HepG2 (cell line): ENCODE data around the gene IFT43. TPM values are rescaled to one million over a fixed set of nuclear protein-coding genes. Genes with fewer than 3 reads are reported as not detected.

ENCODE experiments used
- ATAC-seq: fragments of 200-7000 bp; cut with Tn5 transposase; 3 replicates; pipeline ENCODE4 v1.9.1; 2020; ENCODE audit warnings: mild to moderate bottlenecking, moderate library complexity
- BruUV-seq: library from RNA; stranded (reverse); fragments of 400-500 nt; replicated peaks from 2 replicates; lab custom pipeline; 2021; lab: Mats Ljungman, UMichigan
- CTCF ChIA-PET: fragments of 300-600 bp; formaldehyde crosslinking; extraction: SDS; loops from one replicate; lab custom pipeline; 2021; ENCODE audit warnings: low total read pairs, inconsistent platforms, low intra/inter-chr PET ratio; lab: Yijun Ruan, JAX
- POLR2A ChIA-PET: fragments of 350-600 bp; sonication (Branson Sonifier 250); formaldehyde crosslinking; loops from one replicate; lab custom pipeline; 2020; ENCODE audit warnings: antibody characterized with exemption, inconsistent platforms; lab: Yijun Ruan, JAX
- DNase-seq: peaks from one replicate; pipeline ENCODE4 v3.0.0-alpha.2; 2015; ENCODE audit warnings: low spot score
- FAIRE-seq: peaks from 3 replicates; lab custom pipeline; 2011; peaks lifted over from hg19 to GRCh38; lab: Jason Lieb, UNC
- H2AFZ ChIP-seq: one replicate; pipeline ENCODE4 v1.6.1; 2011; ENCODE audit warnings: low read length, inconsistent platforms
- H3K27ac ChIP-seq: fragments of 300-600 bp; 3 replicates; pipeline ENCODE4 v1.8.0; 2011; ENCODE audit warnings: mixed run types, mild to moderate bottlenecking, mixed read lengths, low read length, inconsistent platforms; ENCODE audit not compliant: insufficient read depth; ENCODE audit errors: extremely low read length
- H3K27me3 ChIP-seq, 2 experiments: fragments of 200-600 bp in 1 of 2; 2 replicates in 1 of 2; 3 replicates in 1 of 2; pipeline versions ENCODE4 v1.6.0 to v1.8.0; 2011; ENCODE audit warnings: low read length in 2 of 2, mild to moderate bottlenecking in 2 of 2, moderate library complexity in 2 of 2, inconsistent platforms in 1 of 2; ENCODE audit not compliant: insufficient read depth in 2 of 2, control insufficient read depth in 1 of 2
- H3K36me3 ChIP-seq, 2 experiments: fragments of 200-600 bp in 1 of 2; replicated peaks in 1 of 2; 2 replicates in 1 of 2; 3 replicates in 1 of 2; pipeline versions ENCODE4 v1.5.1 to v1.8.0; 2011; ENCODE audit warnings: low read length in 2 of 2, inconsistent platforms in 1 of 2; ENCODE audit not compliant: insufficient read depth in 2 of 2, control insufficient read depth in 1 of 2
- H3K4me1 ChIP-seq: 2 replicates; pipeline ENCODE4 v1.5.1; 2012; ENCODE audit warnings: low read length, inconsistent platforms; ENCODE audit not compliant: insufficient read depth
- H3K4me2 ChIP-seq: 2 replicates; pipeline ENCODE4 v1.6.0; 2011; ENCODE audit warnings: low read depth, low read length, inconsistent platforms
- H3K4me3 ChIP-seq, 3 experiments: fragments of 200-600 bp in 1 of 3; sonication (generic), shearing (Covaris generic) in 1 of 3; replicated peaks in 1 of 3; 2 replicates each; pipeline ENCODE4 v1.5.1; 2011 to 2016; ENCODE audit warnings: low read length in 3 of 3, inconsistent platforms in 2 of 3, low read depth in 2 of 3, mild to moderate bottlenecking in 2 of 3, control low read depth in 1 of 3, mixed read lengths in 1 of 3; ENCODE audit not compliant: insufficient read depth in 1 of 3
- H3K79me2 ChIP-seq: one replicate; pipeline ENCODE4 v1.6.1; 2011; ENCODE audit warnings: low read length, inconsistent platforms; ENCODE audit not compliant: insufficient read depth
- H3K9ac ChIP-seq: 2 replicates; pipeline ENCODE4 v1.6.0; 2011; ENCODE audit warnings: mild to moderate bottlenecking, low read depth, low read length, inconsistent platforms; ENCODE audit not compliant: insufficient read depth
- H3K9me3 ChIP-seq: 2 replicates; pipeline ENCODE4 v1.5.1; 2012; ENCODE audit warnings: mild to moderate bottlenecking, low read length
- H4K20me1 ChIP-seq: 2 replicates; pipeline ENCODE4 v1.6.0; 2011; ENCODE audit warnings: inconsistent platforms, mild to moderate bottlenecking, low read length, moderate library complexity; ENCODE audit not compliant: insufficient read depth
- ATF7-NPFF ChIP-seq: sonication (generic); formaldehyde crosslinking; IDR thresholded peaks from 2 replicates; pipeline ENCODE4 v1.8.1; 2023; ENCODE audit warnings: mild to moderate bottlenecking, low read depth, missing genetic modification reagents, moderate library complexity
- ATRX ChIP-seq: sonication (generic); formaldehyde crosslinking; IDR thresholded peaks from 2 replicates; pipeline ENCODE4 v1.4.0; 2020; ENCODE audit warnings: missing genetic modification reagents, borderline replicate concordance
- CSRNP1 ChIP-seq: sonication (generic); formaldehyde crosslinking; IDR thresholded peaks from 2 replicates; pipeline ENCODE4 v1.8.1; 2023; ENCODE audit warnings: mild to moderate bottlenecking, missing genetic modification reagents
- DZIP1 ChIP-seq: sonication (generic); formaldehyde crosslinking; IDR thresholded peaks from 2 replicates; pipeline ENCODE4 v1.5.0; 2020; ENCODE audit warnings: mild to moderate bottlenecking, missing genetic modification reagents
- GTF2F1 ChIP-seq: fragments of 150-350 bp; IDR thresholded peaks from 2 replicates; pipeline ENCODE4 v1.6.1; 2014; ENCODE audit warnings: low read length
- HMG20B ChIP-seq: conservative IDR thresholded peaks from 2 replicates; pipeline ENCODE4 v1.6.1; 2016; ENCODE audit warnings: missing genetic modification reagents, missing compliant biosample characterization
- NR1H2 ChIP-seq: sonication (generic); formaldehyde crosslinking; IDR thresholded peaks from 2 replicates; pipeline ENCODE4 v1.8.1; 2022; ENCODE audit warnings: low read depth, missing genetic modification reagents, borderline replicate concordance
- PBX3 ChIP-seq: sonication (generic); formaldehyde crosslinking; IDR thresholded peaks from 2 replicates; pipeline ENCODE4 v1.8.1; 2023; ENCODE audit warnings: missing genetic modification reagents, inconsistent platforms, borderline replicate concordance
- PHF21A ChIP-seq: sonication (generic); formaldehyde crosslinking; IDR thresholded peaks from 2 replicates; pipeline ENCODE4 v1.5.0; 2020; ENCODE audit warnings: mild to moderate bottlenecking, missing genetic modification reagents
- RFX5 ChIP-seq: IDR thresholded peaks from 2 replicates; pipeline ENCODE4 v1.6.1; 2011; ENCODE audit warnings: low read depth, low read length, improper control_type of control experiment
- SMAD9 ChIP-seq: sonication (generic); formaldehyde crosslinking; IDR thresholded peaks from 2 replicates; pipeline ENCODE4 v1.5.1; 2020; ENCODE audit warnings: mild to moderate bottlenecking, missing genetic modification reagents
- ZBTB33 ChIP-seq: sonication (generic); formaldehyde crosslinking; IDR thresholded peaks from 2 replicates; pipeline ENCODE4 v1.4.0; 2020; ENCODE audit warnings: missing genetic modification reagents
- ZBTB42 ChIP-seq: sonication (generic); formaldehyde crosslinking; IDR thresholded peaks from 2 replicates; pipeline ENCODE4 v1.5.0; 2020; ENCODE audit warnings: mild to moderate bottlenecking, missing genetic modification reagents
- ZNF724P ChIP-seq: sonication (generic); formaldehyde crosslinking; IDR thresholded peaks from 2 replicates; pipeline ENCODE4 v1.8.0; 2022; ENCODE audit warnings: missing genetic modification reagents, borderline replicate concordance
- ZNF891 ChIP-seq: sonication (generic); formaldehyde crosslinking; IDR thresholded peaks from 2 replicates; pipeline ENCODE4 v1.5.0; 2020; ENCODE audit warnings: mild to moderate bottlenecking, missing genetic modification reagents
- WGBS: methylation state at CpG from one replicate; pipeline ENCODE4 v1.1.6; 2017; ENCODE audit warnings: low lambda C conversion rate; 5-methylcytosine and 5-hydroxymethylcytosine counted together
- in situ Hi-C: cut with HindIII; loops from 2 replicates; pipeline ENCODE4 v1.10.0; 2017; ENCODE audit warnings: low pct_unique_long_range_greater_than_20kb; ENCODE audit not compliant: extremely low pct_ligation_motif_present
- intact Hi-C: fragments of 100-400 bp; cut with micrococcal nuclease; formaldehyde crosslinking; loops from one replicate; pipeline ENCODE4 v1.10.0; 2022; ENCODE audit not compliant: unreplicated experiment
- polyA plus RNA-seq, 8 experiments: library from polyadenylated mRNA; depleted of rRNA in 3 of 8; stranded (reverse) in 7 of 8; unstranded in 1 of 8; fragments of >200 nt; fragmentation: Illumina TruSeq in 4 of 8; extraction: Trizol in 4 of 8; gene quantifications; 2 replicates each; pipeline versions ENCODE4 v1.2.1 to v1.2.3, GENCODE V29; 2011 to 2016; ENCODE audit warnings: low read depth in 4 of 8, missing spikeins in 1 of 8, mixed read lengths in 1 of 8; ENCODE audit not compliant: insufficient read depth in 1 of 8
- total RNA-seq, 5 experiments: library from RNA; depleted of rRNA; stranded (reverse); fragments of >200 nt; fragmentation: Illumina TruSeq; extraction: Trizol; gene quantifications; 2 replicates each; pipeline ENCODE4 v1.2.3, GENCODE V29; 2016; ENCODE audit warnings: low read depth in 1 of 5

Gene IFT43
- total and polyA plus RNA-seq, 2 of the 13 experiments (the other 11 are each of a cell fraction or from before 2014, with no cell fraction given): 0.15 to 0.55 TPM

GRCh38 chr14:76093077-76093476, 107.5 kb downstream of the IFT43 start (continued):
- TF ChIP-seq DZIP1 (CRISPR knock-in tag) (no peak), PHF21A (CRISPR knock-in tag) (no peak), PBX3 (no peak), RFX5 (no peak), ATF7-NPFF (no peak), NR1H2 (CRISPR knock-in tag) (no peak), GTF2F1 (no peak)

- no peak overlapping the region for H3K4me2 ChIP-seq
- H3K79me2 ChIP-seq: no peaks in the 10 kb centered on the region
- H3K4me3 ChIP-seq: no peak overlapping the region
- intact Hi-C loops (no loop called here), in situ Hi-C loops (no loop called here)
- no peak overlapping the region for H3K27ac ChIP-seq
- H4K20me1 ChIP-seq: no peaks in the 10 kb centered on the region
- no peaks in the 10 kb centered on the region for H3K4me1 ChIP-seq
- no peak for ATAC-seq
- no TSS peak for BruUV-seq
- no peaks in the 10 kb centered on the region for H3K36me3 ChIP-seq
- peaks cover 2 to 24% of the 10 kb centered on the region in 2 experiments; a peak in 4 of 5 replicates for H3K27me3 ChIP-seq
- 22% methylated on average over 5 of the region's 5 CpGs for WGBS
- no peaks in the 10 kb centered on the region for H3K9me3 ChIP-seq
- no peak for TF ChIP-seq ZBTB42 (CRISPR knock-in tag)
- TF ChIP-seq ZNF891 (CRISPR knock-in tag): no peak
- no peak for TF ChIP-seq HMG20B (CRISPR knock-in tag)
- TF ChIP-seq ZNF724P (CRISPR knock-in tag): no peak
- no peak for TF ChIP-seq ATRX
- TF ChIP-seq SMAD9 (CRISPR knock-in tag): no peak
- TF ChIP-seq CSRNP1: no peak
- TF ChIP-seq ZBTB33 (CRISPR knock-in tag): no peak
- no peak for DNase-seq
- no peak overlapping the region for H2AFZ ChIP-seq
- no peak overlapping the region for H3K9ac ChIP-seq
- FAIRE-seq: no peak
- ChIA-PET CTCF (no interaction called here), POLR2A (no interaction called here)
Observed at GRCh38 chr14:76096257-76096656, 110.7 kb downstream of the IFT43 start.
